Urinary bladder (tissue), 4 donors: Measurements from ENCODE around the gene AANAT. TPM values are rescaled to one million over a fixed set of nuclear protein-coding genes. Genes with fewer than 3 reads are reported as not detected.

Experiments used
- DNase-seq: peaks from one replicate; pipeline ENCODE4 v3.0.0-alpha.2; 2015; ENCODE audit errors: extremely low spot score
- H3K27ac ChIP-seq: one replicate; pipeline ENCODE4 v1.5.1; 2013; ENCODE audit warnings: low read depth, mild to moderate bottlenecking, moderate library complexity
- H3K36me3 ChIP-seq: one replicate; pipeline ENCODE4 v1.6.1; 2013; ENCODE audit warnings: mild to moderate bottlenecking, moderate library complexity; ENCODE audit not compliant: insufficient read depth
- H3K4me1 ChIP-seq: one replicate; pipeline ENCODE4 v1.6.1; 2013; ENCODE audit warnings: mild to moderate bottlenecking, moderate library complexity; ENCODE audit not compliant: insufficient read depth
- H3K4me3 ChIP-seq: one replicate; pipeline ENCODE4 v1.5.1; 2013; ENCODE audit warnings: low read depth, low read length
- WGBS: extraction: QIAGEN DNeasy Blood & Tissue Kit; methylation state at CpG from one replicate; pipeline ENCODE4 v1.1.7; 2013; 5-methylcytosine and 5-hydroxymethylcytosine counted together
- polyA plus RNA-seq: library from polyadenylated mRNA; stranded (reverse); fragments of 200-250 nt; gene quantifications from one replicate; pipeline ENCODE4 v1.2.3, GENCODE V29; 2013
- total RNA-seq: library from RNA; depleted of rRNA; stranded (reverse); fragments of >200 nt; gene quantifications from one replicate; pipeline ENCODE4 v1.2.3, GENCODE V29; 2014
- donor health status: healthy with polysubstance abuse.
- donor health status: healthy.

Gene AANAT
- total and polyA plus RNA-seq, 2 donors: not detected

GRCh38 chr17:76493505-76494167 is 26.2 kb downstream of the AANAT start:
- H3K27ac ChIP-seq: no peak overlapping the region
- 80% methylated on average over 21 of the region's 21 CpGs for WGBS
- no peaks in the 10 kb centered on the region for H3K36me3 ChIP-seq
- DNase-seq: no peak
- H3K4me3 ChIP-seq: no peak overlapping the region
- no peaks in the 10 kb centered on the region for H3K4me1 ChIP-seq

- 80% methylated on average over 16 of the region's 16 CpGs for WGBS
- Histone ChIP-seq H3K4me1 (no peaks in the 10 kb centered on the region), H3K27ac (no peak overlapping the region), H3K4me3 (no peak overlapping the region), H3K36me3 (no peaks in the 10 kb centered on the region)
- no peak for DNase-seq
Measured at GRCh38 chr17:76495663-76496400, 28.4 kb downstream of the AANAT start.

- WGBS: 95% methylated on average over 6 of the region's 6 CpGs
- no peak overlapping the region for H3K27ac ChIP-seq
- H3K36me3 ChIP-seq: no peaks in the 10 kb centered on the region
- no peaks in the 10 kb centered on the region for H3K4me1 ChIP-seq
- H3K4me3 ChIP-seq: no peak overlapping the region
- DNase-seq: no peak
Measured at GRCh38 chr17:76496464-76496863, 29.1 kb downstream of the AANAT start.

- H3K36me3 ChIP-seq: no peaks in the 10 kb centered on the region
- H3K4me3 ChIP-seq: no peak overlapping the region
- 53% methylated on average over 2 of the region's 2 CpGs for WGBS
- H3K4me1 ChIP-seq: no peaks in the 10 kb centered on the region
- no peak overlapping the region for H3K27ac ChIP-seq
- DNase-seq: no peak
Measured at GRCh38 chr17:76497699-76497978, 30.2 kb downstream of the AANAT start.

- Histone ChIP-seq H3K36me3 (no peaks in the 10 kb centered on the region), H3K27ac (no peak overlapping the region), H3K4me1 (no peaks in the 10 kb centered on the region), H3K4me3 (no peak overlapping the region)
- 35% methylated on average over 31 of the region's 31 CpGs for WGBS
- DNase-seq: no peak
Measured at GRCh38 chr17:76497979-76498875, 30.8 kb downstream of the AANAT start.

GRCh38 chr17:76498876-76499251 is 31.5 kb downstream of the AANAT start:
- Histone ChIP-seq H3K27ac (no peak overlapping the region), H3K36me3 (no peaks in the 10 kb centered on the region), H3K4me3 (no peak overlapping the region), H3K4me1 (no peaks in the 10 kb centered on the region)
- DNase-seq: no peak
- WGBS: 78% methylated on average over 4 of the region's 4 CpGs

GRCh38 chr17:76499267-76499667 is 31.9 kb downstream of the AANAT start:
- Histone ChIP-seq H3K4me1 (no peaks in the 10 kb centered on the region), H3K27ac (no peak overlapping the region), H3K36me3 (no peaks in the 10 kb centered on the region), H3K4me3 (no peak overlapping the region)
- DNase-seq: no peak
- 81% methylated on average over 5 of the region's 5 CpGs for WGBS

GRCh38 chr17:76500074-76500746 is 32.8 kb downstream of the AANAT start:
- no peak for DNase-seq
- Histone ChIP-seq H3K27ac (no peak overlapping the region), H3K4me1 (no peaks in the 10 kb centered on the region), H3K36me3 (no peaks in the 10 kb centered on the region), H3K4me3 (peak overlapping the region; percentile 56)
- 76% methylated on average over 17 of the region's 17 CpGs for WGBS

GRCh38 chr17:76500747-76501017 is 33.3 kb downstream of the AANAT start:
- Histone ChIP-seq H3K36me3 (no peaks in the 10 kb centered on the region), H3K4me3 (peak overlapping the region; percentile 56), H3K27ac (peak overlapping the region; percentile 43), H3K4me1 (no peaks in the 10 kb centered on the region)
- no peak for DNase-seq
- 26% methylated on average over 10 of the region's 10 CpGs for WGBS

GRCh38 chr17:76501018-76501826 is 33.8 kb downstream of the AANAT start, which contains the start of gene RHBDF2:
RHBDF2 (minus strand) TSS chr17:76501423; CDS start chr17:76481524, 19,899 bp downstream.
- Histone ChIP-seq H3K27ac (peak within 1 kb of the TSS; percentile 49), H3K36me3 (no peaks in the 10 kb centered on the region), H3K4me3 (peak within 1 kb of the TSS; percentile 56), H3K4me1 (no peaks in the 10 kb centered on the region)
- WGBS: 2% methylated on average over 72 of the region's 72 CpGs
- DNase-seq: no peak

GRCh38 chr17:76501827-76502307 is 34.5 kb downstream of the AANAT start:
- Histone ChIP-seq H3K36me3 (no peaks in the 10 kb centered on the region), H3K4me1 (no peaks in the 10 kb centered on the region), H3K27ac (no peak overlapping the region), H3K4me3 (peak overlapping the region; percentile 56)
- WGBS: 74% methylated on average over 11 of the region's 11 CpGs
- DNase-seq: no peak

- no peak for DNase-seq
- H3K4me1 ChIP-seq: no peaks in the 10 kb centered on the region
- H3K27ac ChIP-seq: no peak overlapping the region
- 77% methylated on average over 8 of the region's 8 CpGs for WGBS
- no peaks in the 10 kb centered on the region for H3K36me3 ChIP-seq
- H3K4me3 ChIP-seq: no peak overlapping the region
Measured at GRCh38 chr17:76502341-76503211, 35.2 kb downstream of the AANAT start.
